ENCODE measurements around the gene SNX17.

The SNX17 gene

GRCh38 chr2:27372937-27373336 lies 2.5 kb downstream of the SNX17 start:
- DNase-seq (ENCODE audit: low read depth): no peak
- no peak overlapping the region for H3K4me3 ChIP-seq (ENCODE audit: low read length)
- peaks cover 68% of the 10 kb centered on the region for H3K36me3 ChIP-seq (ENCODE audit: control insufficient read depth, insufficient read depth, low read length, severe bottlenecking)
- H3K27me3 ChIP-seq (replicated peaks; ENCODE audit: control insufficient read depth, insufficient read depth, low read length): no peaks in the 10 kb centered on the region
- peaks cover 47% of the 10 kb centered on the region for H3K4me1 ChIP-seq (ENCODE audit: control insufficient read depth, insufficient read depth, low read length)
- H3K9ac ChIP-seq (ENCODE audit: low read length): peak overlapping the region; percentile 99
- H3K9me3 ChIP-seq (ENCODE audit: control insufficient read depth, low read length): no peaks in the 10 kb centered on the region

GRCh38 chr2:27373567-27373966 lies 3.2 kb downstream of the SNX17 start:
- DNase-seq (ENCODE audit: low read depth): no peak
- H3K36me3 ChIP-seq (ENCODE audit: control insufficient read depth, insufficient read depth, low read length, severe bottlenecking): peaks cover 68% of the 10 kb centered on the region
- no peak overlapping the region for H3K4me3 ChIP-seq (ENCODE audit: low read length)
- H3K4me1 ChIP-seq (ENCODE audit: control insufficient read depth, insufficient read depth, low read length): peaks cover 52% of the 10 kb centered on the region
- no peaks in the 10 kb centered on the region for H3K27me3 ChIP-seq (replicated peaks; ENCODE audit: control insufficient read depth, insufficient read depth, low read length)
- H3K9ac ChIP-seq (ENCODE audit: low read length): no peak overlapping the region
- no peaks in the 10 kb centered on the region for H3K9me3 ChIP-seq (ENCODE audit: control insufficient read depth, low read length)

DNA sequence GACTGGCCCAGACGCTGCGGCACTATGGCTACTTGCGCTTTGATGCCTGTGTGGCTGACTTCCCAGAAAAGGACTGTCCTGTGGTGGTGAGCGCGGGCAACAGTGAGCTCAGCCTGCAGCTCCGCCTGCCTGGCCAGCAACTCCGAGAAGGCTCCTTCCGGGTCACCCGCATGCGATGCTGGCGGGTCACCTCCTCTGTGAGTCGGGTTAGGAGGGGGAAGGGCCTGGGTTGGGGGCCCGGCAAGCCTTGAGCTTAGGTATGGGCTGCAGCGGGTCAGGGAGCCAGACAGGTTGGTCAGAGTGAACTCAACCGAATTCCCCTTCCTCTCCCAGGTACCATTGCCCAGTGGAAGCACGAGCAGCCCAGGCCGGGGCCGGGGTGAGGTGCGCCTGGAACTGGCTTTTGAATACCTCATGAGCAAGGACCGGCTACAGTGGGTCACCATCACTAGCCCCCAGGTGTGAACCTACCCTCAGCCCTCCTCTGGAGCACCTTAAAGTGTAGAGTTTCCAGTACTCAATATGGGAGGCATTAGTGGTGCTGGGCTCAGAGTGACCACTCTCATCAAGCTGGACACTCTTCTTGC lies 5.2 kb downstream of the SNX17 start:
- peaks cover 66% of the 10 kb centered on the region for H3K36me3 ChIP-seq (ENCODE audit: control insufficient read depth, insufficient read depth, low read length, severe bottlenecking)
- DNase-seq (ENCODE audit: low read depth): no peak
- H3K9me3 ChIP-seq (ENCODE audit: control insufficient read depth, low read length): no peaks in the 10 kb centered on the region
- H3K4me1 ChIP-seq (ENCODE audit: control insufficient read depth, insufficient read depth, low read length): peaks cover 58% of the 10 kb centered on the region
- H3K4me3 ChIP-seq (ENCODE audit: low read length): no peak overlapping the region
- no peak overlapping the region for H3K9ac ChIP-seq (ENCODE audit: low read length)
- no peaks in the 10 kb centered on the region for H3K27me3 ChIP-seq (replicated peaks; ENCODE audit: control insufficient read depth, insufficient read depth, low read length)

DNA sequence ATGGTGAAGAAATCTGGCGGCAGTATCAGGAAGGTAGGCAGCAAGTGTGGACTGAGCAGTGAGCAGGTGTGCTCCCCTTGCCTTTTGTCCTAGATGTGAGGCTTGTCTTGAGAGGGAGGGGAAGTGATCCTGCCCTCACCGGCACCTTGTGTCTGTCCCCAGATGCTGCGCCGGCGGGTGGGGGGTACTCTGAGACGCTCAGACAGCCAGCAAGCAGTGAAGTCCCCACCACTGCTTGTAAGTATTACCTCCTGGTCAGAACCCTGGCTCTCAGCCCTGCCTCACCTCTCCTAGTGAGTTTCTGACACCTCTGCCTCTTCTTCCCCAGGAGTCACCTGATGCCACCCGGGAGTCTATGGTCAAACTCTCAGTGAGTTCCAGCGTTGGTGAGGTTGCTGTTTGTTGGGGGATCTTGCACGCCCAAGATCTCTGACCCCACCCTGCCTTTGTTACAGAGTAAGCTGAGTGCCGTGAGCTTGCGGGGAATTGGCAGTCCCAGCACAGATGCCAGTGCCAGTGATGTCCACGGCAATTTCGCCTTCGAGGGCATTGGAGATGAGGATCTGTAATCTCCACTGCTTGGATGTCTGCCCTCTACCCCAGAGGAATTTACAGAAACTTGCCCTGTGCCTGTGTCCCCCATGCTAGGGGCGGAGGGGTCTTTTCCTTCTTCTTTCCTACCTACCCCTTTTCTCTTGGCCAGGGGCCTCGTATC lies 5.9 kb downstream of the SNX17 start:
- H3K27me3 ChIP-seq (replicated peaks; ENCODE audit: control insufficient read depth, insufficient read depth, low read length): no peaks in the 10 kb centered on the region
- no peak overlapping the region for H3K9ac ChIP-seq (ENCODE audit: low read length)
- H3K4me3 ChIP-seq (ENCODE audit: low read length): no peak overlapping the region
- H3K9me3 ChIP-seq (ENCODE audit: control insufficient read depth, low read length): no peaks in the 10 kb centered on the region
- peaks cover 66% of the 10 kb centered on the region for H3K36me3 ChIP-seq (ENCODE audit: control insufficient read depth, insufficient read depth, low read length, severe bottlenecking)
- H3K4me1 ChIP-seq (ENCODE audit: control insufficient read depth, insufficient read depth, low read length): peaks cover 60% of the 10 kb centered on the region
- DNase-seq (ENCODE audit: low read depth): no peak

GRCh38 chr2:27376866-27377617 lies 6.6 kb downstream of the SNX17 start:
- H3K4me3 ChIP-seq (ENCODE audit: low read length): no peak overlapping the region
- H3K36me3 ChIP-seq (ENCODE audit: control insufficient read depth, insufficient read depth, low read length, severe bottlenecking): peaks cover 73% of the 10 kb centered on the region
- peaks cover 56% of the 10 kb centered on the region for H3K4me1 ChIP-seq (ENCODE audit: control insufficient read depth, insufficient read depth, low read length)
- no peak overlapping the region for H3K9ac ChIP-seq (ENCODE audit: low read length)
- no peak for DNase-seq (ENCODE audit: low read depth)
- H3K9me3 ChIP-seq (ENCODE audit: control insufficient read depth, low read length): no peaks in the 10 kb centered on the region
- H3K27me3 ChIP-seq (replicated peaks; ENCODE audit: control insufficient read depth, insufficient read depth, low read length): no peaks in the 10 kb centered on the region

- Histone ChIP-seq H3K27me3 (replicated peaks; ENCODE audit: control insufficient read depth, insufficient read depth, low read length) (no peaks in the 10 kb centered on the region), H3K9me3 (ENCODE audit: control insufficient read depth, low read length) (no peaks in the 10 kb centered on the region), H3K4me1 (ENCODE audit: control insufficient read depth, insufficient read depth, low read length) (peaks cover 50% of the 10 kb centered on the region), H3K4me3 (ENCODE audit: low read length) (no peak overlapping the region), H3K9ac (ENCODE audit: low read length) (peak overlapping the region; percentile 5), H3K36me3 (ENCODE audit: control insufficient read depth, insufficient read depth, low read length, severe bottlenecking) (peaks cover 72% of the 10 kb centered on the region)
- DNase-seq (ENCODE audit: low read depth): no peak
These were observed 7.2 kb downstream of the SNX17 start for GRCh38 chr2:27377618-27378095.

GRCh38 chr2:27378096-27378808 lies 7.8 kb downstream of the SNX17 start:
- Histone ChIP-seq H3K9ac (ENCODE audit: low read length) (peak overlapping the region; percentile 5), H3K36me3 (ENCODE audit: control insufficient read depth, insufficient read depth, low read length, severe bottlenecking) (peaks cover 69% of the 10 kb centered on the region), H3K4me3 (ENCODE audit: low read length) (no peak overlapping the region), H3K4me1 (ENCODE audit: control insufficient read depth, insufficient read depth, low read length) (peaks cover 44% of the 10 kb centered on the region), H3K27me3 (replicated peaks; ENCODE audit: control insufficient read depth, insufficient read depth, low read length) (no peaks in the 10 kb centered on the region), H3K9me3 (ENCODE audit: control insufficient read depth, low read length) (no peaks in the 10 kb centered on the region)
- DNase-seq (ENCODE audit: low read depth): no peak

DNA sequence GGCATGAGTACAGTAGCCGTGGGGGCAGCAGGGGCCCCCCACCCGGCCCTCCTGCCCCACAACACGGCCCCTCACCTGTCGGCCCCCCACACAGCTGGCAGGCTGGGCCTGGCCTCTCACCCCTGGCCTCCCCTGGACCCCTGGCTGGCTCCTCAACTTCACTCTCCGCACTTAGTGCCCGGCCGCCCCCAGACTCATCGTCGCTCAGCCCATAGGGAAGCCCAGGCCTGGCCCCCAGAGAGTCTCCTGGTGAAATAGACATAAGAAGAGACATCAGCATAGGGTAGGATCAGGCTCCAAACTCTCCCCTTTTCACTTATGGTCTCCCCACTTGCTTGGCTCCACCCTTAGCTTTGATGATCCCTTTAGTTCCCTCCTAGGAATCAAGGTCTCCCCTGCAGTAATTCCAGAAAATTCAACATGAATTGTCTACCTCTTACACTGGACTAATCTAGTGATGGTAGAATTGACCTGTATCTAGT lies 8.4 kb downstream of the SNX17 start:
- peaks cover 40% of the 10 kb centered on the region for H3K4me1 ChIP-seq (ENCODE audit: control insufficient read depth, insufficient read depth, low read length)
- H3K9ac ChIP-seq (ENCODE audit: low read length): peak overlapping the region; percentile 92
- no peaks in the 10 kb centered on the region for H3K27me3 ChIP-seq (replicated peaks; ENCODE audit: control insufficient read depth, insufficient read depth, low read length)
- H3K36me3 ChIP-seq (ENCODE audit: control insufficient read depth, insufficient read depth, low read length, severe bottlenecking): peaks cover 69% of the 10 kb centered on the region
- DNase-seq (ENCODE audit: low read depth): no peak
- peak overlapping the region; percentile 87 for H3K4me3 ChIP-seq (ENCODE audit: low read length)
- H3K9me3 ChIP-seq (ENCODE audit: control insufficient read depth, low read length): no peaks in the 10 kb centered on the region

GRCh38 chr2:27379383-27379835 lies 9.0 kb downstream of the SNX17 start:
- H3K9me3 ChIP-seq (ENCODE audit: control insufficient read depth, low read length): no peaks in the 10 kb centered on the region
- no peak for DNase-seq (ENCODE audit: low read depth)
- no peaks in the 10 kb centered on the region for H3K27me3 ChIP-seq (replicated peaks; ENCODE audit: control insufficient read depth, insufficient read depth, low read length)
- H3K4me3 ChIP-seq (ENCODE audit: low read length): peak overlapping the region; percentile 87
- peaks cover 39% of the 10 kb centered on the region for H3K4me1 ChIP-seq (ENCODE audit: control insufficient read depth, insufficient read depth, low read length)
- peaks cover 69% of the 10 kb centered on the region for H3K36me3 ChIP-seq (ENCODE audit: control insufficient read depth, insufficient read depth, low read length, severe bottlenecking)
- peak overlapping the region; percentile 92 for H3K9ac ChIP-seq (ENCODE audit: low read length)

DNA sequence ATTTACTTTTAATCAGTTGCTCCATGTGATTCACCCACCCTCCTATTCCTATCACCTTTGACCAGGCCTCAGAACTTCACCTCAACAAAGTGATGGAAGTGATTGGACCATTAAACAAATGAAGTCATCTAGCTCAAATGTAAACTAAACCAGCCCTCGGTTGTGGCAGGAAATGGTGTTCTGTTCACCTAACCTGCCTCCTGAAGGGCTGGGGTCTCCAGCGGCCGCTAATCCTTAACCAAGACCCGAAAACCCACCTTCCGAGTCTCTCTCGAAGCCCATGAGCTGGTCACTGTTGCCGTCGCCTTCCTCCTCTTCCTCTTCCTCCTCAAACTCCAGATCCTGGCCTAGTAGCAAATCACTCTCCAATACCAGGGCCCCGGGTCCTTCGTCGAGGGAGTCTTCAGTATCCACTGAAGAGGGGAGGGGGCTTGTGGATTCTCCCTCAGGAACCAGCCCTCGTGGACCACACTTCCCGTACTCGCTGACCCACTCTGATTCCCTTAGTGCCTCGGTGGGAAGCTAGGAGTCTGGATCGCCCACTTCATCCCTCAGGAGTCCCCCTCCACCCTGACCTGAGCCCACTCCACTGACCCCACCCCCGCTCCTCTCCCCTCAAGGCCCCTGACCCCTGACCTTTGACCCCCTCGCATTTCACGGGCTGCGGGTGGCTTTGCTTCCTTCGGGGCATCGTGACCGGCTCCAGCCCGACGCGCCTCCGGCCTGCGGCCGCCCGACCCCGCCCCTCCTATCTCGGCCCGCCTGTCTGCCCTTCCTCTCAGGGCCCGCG lies 9.6 kb downstream of the SNX17 start:
- DNase-seq (ENCODE audit: low read depth): peak; percentile 45
- Histone ChIP-seq H3K36me3 (ENCODE audit: control insufficient read depth, insufficient read depth, low read length, severe bottlenecking) (peaks cover 69% of the 10 kb centered on the region), H3K4me3 (ENCODE audit: low read length) (peak overlapping the region; percentile 87), H3K9me3 (ENCODE audit: control insufficient read depth, low read length) (no peaks in the 10 kb centered on the region), H3K27me3 (replicated peaks; ENCODE audit: control insufficient read depth, insufficient read depth, low read length) (no peaks in the 10 kb centered on the region), H3K9ac (ENCODE audit: low read length) (peak overlapping the region; percentile 92), H3K4me1 (ENCODE audit: control insufficient read depth, insufficient read depth, low read length) (peaks cover 39% of the 10 kb centered on the region)

All from adipocyte (in vitro differentiated cells).